Fibroblast of lung (primary cell): Measurements from ENCODE around the gene AADAT. TPM values are rescaled to one million over a fixed set of nuclear protein-coding genes. Genes with fewer than 3 reads are reported as not detected.

Source experiments
- DNase-seq, 2 donors: peaks; one replicate each; pipeline versions ENCODE4 v3.0.0 to v3.0.0-alpha.2; 2010; ENCODE audit warnings: low read depth in 2 of 2
- H2AFZ ChIP-seq: 2 replicates; pipeline ENCODE4 v1.5.1; 2012; ENCODE audit warnings: low read length, control low read depth, inconsistent platforms
- H3K27ac ChIP-seq: 2 replicates; pipeline ENCODE4 v1.5.1; 2011; ENCODE audit warnings: low read length, control low read depth; ENCODE audit not compliant: insufficient read depth
- H3K27me3 ChIP-seq: 2 replicates; pipeline ENCODE4 v1.5.1; 2011; ENCODE audit warnings: mild to moderate bottlenecking, low read length; ENCODE audit not compliant: control insufficient read depth, insufficient read depth
- H3K36me3 ChIP-seq: 2 replicates; pipeline ENCODE4 v1.5.1; 2011; ENCODE audit warnings: low read length; ENCODE audit not compliant: control insufficient read depth, insufficient read depth
- H3K4me1 ChIP-seq: 2 replicates; pipeline ENCODE4 v1.5.1; 2011; ENCODE audit warnings: low read length; ENCODE audit not compliant: control insufficient read depth, insufficient read depth; ENCODE audit errors: extremely low read depth
- H3K4me2 ChIP-seq: 2 replicates; pipeline ENCODE4 v1.5.1; 2011; ENCODE audit warnings: low read length, control low read depth; ENCODE audit not compliant: insufficient read depth; ENCODE audit errors: extremely low read depth
- H3K4me3 ChIP-seq, 4 experiments: fragments of 200-600 bp in 1 of 4; sonication (generic) in 1 of 4; replicated peaks in 1 of 4; 2 replicates each; pipeline ENCODE4 v1.5.1; 2011 to 2016; ENCODE audit warnings: low read length in 4 of 4, low read depth in 3 of 4, mild to moderate bottlenecking in 3 of 4, control low read depth in 2 of 4, inconsistent platforms in 1 of 4, mixed read lengths in 1 of 4; ENCODE audit not compliant: insufficient read depth in 1 of 4; ENCODE audit errors: control extremely low read depth in 1 of 4
- H3K79me2 ChIP-seq: 2 replicates; pipeline ENCODE4 v1.5.1; 2012; ENCODE audit warnings: mild to moderate bottlenecking, low read length, inconsistent platforms; ENCODE audit not compliant: control insufficient read depth, insufficient read depth
- H3K9ac ChIP-seq: 2 replicates; pipeline ENCODE4 v1.5.1; 2011; ENCODE audit warnings: mild to moderate bottlenecking, low read length, control low read depth; ENCODE audit not compliant: insufficient read depth
- H3K9me3 ChIP-seq: 2 replicates; pipeline ENCODE4 v1.5.1; 2012; ENCODE audit warnings: low read depth, low read length; ENCODE audit not compliant: control insufficient read depth, insufficient read depth
- H4K20me1 ChIP-seq: 2 replicates; pipeline ENCODE4 v1.5.1; 2011; ENCODE audit warnings: low read length; ENCODE audit not compliant: control insufficient read depth, insufficient read depth; ENCODE audit errors: extremely low read depth
- EZH2 ChIP-seq: IDR thresholded peaks from 2 replicates; pipeline ENCODE4 v1.5.1; 2012; ENCODE audit warnings: low read length, control low read depth, mild to moderate bottlenecking; ENCODE audit errors: missing control alignments
- polyA plus RNA-seq, 2 donors: library from polyadenylated mRNA; depleted of rRNA in 1 of 2; stranded (reverse) in 1 of 2; unstranded in 1 of 2; fragments of >200 nt; gene quantifications; 2 replicates each; pipeline ENCODE4 v1.2.1, GENCODE V29; 2011 to 2012; ENCODE audit warnings: missing spikeins in 1 of 2
- total RNA-seq: library from RNA; depleted of rRNA; stranded (reverse); fragments of >200 nt; gene quantifications from 2 replicates; pipeline ENCODE4 v1.2.1, GENCODE V29; 2014
- TF ChIP-seq, protein P1 (sequence below), 2 donors: IDR thresholded peaks in 1 of 2; conservative IDR thresholded peaks in 1 of 2; 1 replicate in 1 of 2; 2 replicates in 1 of 2; pipeline ENCODE4 v1.5.1; 2011 to 2012; ENCODE audit warnings: low read length in 2 of 2, control low read depth in 1 of 2, inconsistent platforms in 1 of 2, low read depth in 1 of 2, mild to moderate bottlenecking in 1 of 2

Gene AADAT
- total and polyA plus RNA-seq, 2 donors (not counting 1 experiment from before 2014, with no cell fraction given) = 3.5 to 7.6 TPM

DNA sequence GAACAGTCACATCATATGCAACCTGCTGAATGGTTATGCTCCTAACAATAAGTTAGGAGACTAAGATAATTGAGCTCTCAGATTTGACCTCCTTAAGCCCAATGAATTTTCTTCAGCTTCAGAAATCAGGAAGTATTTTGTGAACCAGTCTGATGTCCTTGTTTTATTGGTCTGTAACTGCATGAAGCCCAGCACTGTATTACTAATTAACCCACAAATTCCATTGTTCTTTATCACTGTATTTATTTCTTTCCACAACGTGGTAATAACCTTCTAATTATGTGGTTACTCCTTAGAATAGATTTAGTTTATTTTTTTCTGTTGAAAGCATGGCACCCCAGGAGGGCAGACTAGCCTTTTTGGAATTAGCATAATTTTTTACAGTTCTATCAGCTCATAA, 59.6 kb downstream of the AADAT start:
- Histone ChIP-seq H3K4me2 (no peak overlapping the region), H3K79me2 (no peaks in the 10 kb centered on the region), H3K4me1 (no peaks in the 10 kb centered on the region), H3K27me3 (peaks cover 5% of the 10 kb centered on the region), H3K9ac (no peak overlapping the region), H3K27ac (no peak overlapping the region), H2AFZ (no peak overlapping the region), H4K20me1 (no peaks in the 10 kb centered on the region), H3K4me3 (no peak overlapping the region), H3K9me3 (no peaks in the 10 kb centered on the region), H3K36me3 (no peaks in the 10 kb centered on the region)
- DNase-seq = peak in 1 of 2 donors; percentile 22
- TF ChIP-seq EZH2 = no peak
- TF ChIP-seq, protein P1, sequence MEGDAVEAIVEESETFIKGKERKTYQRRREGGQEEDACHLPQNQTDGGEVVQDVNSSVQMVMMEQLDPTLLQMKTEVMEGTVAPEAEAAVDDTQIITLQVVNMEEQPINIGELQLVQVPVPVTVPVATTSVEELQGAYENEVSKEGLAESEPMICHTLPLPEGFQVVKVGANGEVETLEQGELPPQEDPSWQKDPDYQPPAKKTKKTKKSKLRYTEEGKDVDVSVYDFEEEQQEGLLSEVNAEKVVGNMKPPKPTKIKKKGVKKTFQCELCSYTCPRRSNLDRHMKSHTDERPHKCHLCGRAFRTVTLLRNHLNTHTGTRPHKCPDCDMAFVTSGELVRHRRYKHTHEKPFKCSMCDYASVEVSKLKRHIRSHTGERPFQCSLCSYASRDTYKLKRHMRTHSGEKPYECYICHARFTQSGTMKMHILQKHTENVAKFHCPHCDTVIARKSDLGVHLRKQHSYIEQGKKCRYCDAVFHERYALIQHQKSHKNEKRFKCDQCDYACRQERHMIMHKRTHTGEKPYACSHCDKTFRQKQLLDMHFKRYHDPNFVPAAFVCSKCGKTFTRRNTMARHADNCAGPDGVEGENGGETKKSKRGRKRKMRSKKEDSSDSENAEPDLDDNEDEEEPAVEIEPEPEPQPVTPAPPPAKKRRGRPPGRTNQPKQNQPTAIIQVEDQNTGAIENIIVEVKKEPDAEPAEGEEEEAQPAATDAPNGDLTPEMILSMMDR (conservative IDR thresholded peaks at IDR 0.05 in 1 of 2, IDR thresholded peaks at IDR 0.05 in 1 of 2; ENCODE audit: low read depth in 1 of 2, low read length in 2 of 2) = no peak

DNA sequence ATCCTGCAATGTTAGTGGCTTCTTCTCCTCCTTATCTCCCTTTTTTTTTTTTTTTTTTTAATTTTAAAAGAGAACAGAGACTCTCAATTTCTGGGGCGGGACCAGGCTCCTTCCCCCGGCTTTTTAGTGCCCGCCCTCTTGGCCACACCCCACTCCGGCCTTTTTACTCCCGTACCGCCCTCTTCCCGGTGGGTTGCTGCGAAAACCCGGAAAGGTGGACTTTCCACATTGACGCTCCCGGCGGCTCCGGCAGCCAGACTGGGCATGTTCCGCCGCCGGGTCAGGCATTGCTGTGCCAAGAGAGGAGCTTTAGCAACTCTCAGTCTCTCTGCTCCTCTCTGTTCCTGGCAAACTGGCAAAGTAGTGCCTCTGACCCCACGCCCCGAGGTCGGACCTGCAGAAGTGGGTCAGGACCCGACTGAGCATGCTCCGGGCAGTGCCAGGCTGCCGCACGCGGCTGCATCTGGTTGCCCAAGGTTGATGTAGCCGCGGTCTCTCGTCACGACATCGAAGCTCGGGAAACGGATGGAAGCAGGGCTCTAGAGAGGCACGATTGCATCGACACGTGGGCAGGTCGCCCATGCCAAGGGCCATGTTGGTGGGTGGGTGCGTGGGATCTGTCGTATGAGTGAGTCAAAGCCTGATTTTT, 62.5 kb downstream of the AADAT start:
- TF ChIP-seq EZH2 = no peak
- Histone ChIP-seq H3K27me3 (peaks cover 12% of the 10 kb centered on the region), H3K36me3 (no peaks in the 10 kb centered on the region), H3K79me2 (no peaks in the 10 kb centered on the region), H3K4me2 (peak overlapping the region; percentile 93), H4K20me1 (no peaks in the 10 kb centered on the region), H3K4me1 (no peaks in the 10 kb centered on the region), H3K4me3 (peak overlapping the region; percentile 31 to 89 (median 83)), H3K27ac (no peak overlapping the region), H3K9ac (no peak overlapping the region), H3K9me3 (no peaks in the 10 kb centered on the region), H2AFZ (peak overlapping the region; percentile 88)
- peak; percentile 98 to 99 for DNase-seq

DNA sequence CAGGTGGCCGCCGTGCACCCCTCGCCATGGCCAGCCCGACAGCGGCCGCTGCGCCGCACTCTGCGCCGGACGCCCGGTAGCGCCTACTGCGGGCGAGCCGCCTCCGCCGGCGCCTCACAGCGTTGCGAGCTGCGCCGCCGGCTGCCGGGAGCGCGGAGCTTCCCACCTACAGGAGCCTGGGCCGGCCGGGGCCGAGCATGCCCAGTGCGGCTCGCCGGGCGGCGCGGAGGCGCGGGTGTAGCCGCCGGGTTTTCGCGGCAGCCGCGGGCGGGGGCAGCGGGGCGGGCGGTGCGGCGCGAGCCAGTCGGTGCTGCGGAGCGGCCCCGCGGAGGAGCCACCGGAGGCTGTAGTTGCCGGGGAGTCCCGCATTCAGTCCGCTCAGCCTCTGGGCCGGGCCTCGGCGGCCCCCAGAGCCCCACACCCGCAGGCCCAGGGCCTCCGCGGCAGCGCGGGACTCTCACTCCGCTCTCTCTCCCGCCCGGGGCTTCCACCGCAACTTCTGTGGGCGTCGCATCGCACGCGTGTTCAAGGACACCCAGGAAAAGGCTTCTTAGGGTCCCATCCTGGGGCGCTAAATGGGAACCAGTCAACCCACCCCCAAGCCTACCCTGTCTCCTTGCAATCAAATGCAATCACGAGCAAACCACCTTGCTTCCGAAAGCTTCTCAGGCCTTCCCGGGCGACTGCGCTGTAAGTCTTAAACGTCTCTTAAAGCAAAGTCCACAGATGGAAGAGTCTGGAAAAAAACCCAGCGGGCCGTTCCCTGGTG, 63.3 kb downstream of the AADAT start, which contains the start of gene MFAP3L:
MFAP3L (minus strand) TSS at position 143 of the 769 bp plus-strand sequence. CDS start 20,518 bp downstream, outside the sequence.
- TF ChIP-seq, protein P1 (conservative IDR thresholded peaks at IDR 0.05 in 1 of 2, IDR thresholded peaks at IDR 0.05 in 1 of 2; ENCODE audit: low read depth in 1 of 2, low read length in 2 of 2) = no peak
- no peaks in the 10 kb centered on the region for H3K36me3 ChIP-seq
- peak within 1 kb of the TSS; percentile 27 for H3K27ac ChIP-seq
- H3K27me3 ChIP-seq = peaks cover 12% of the 10 kb centered on the region
- peak within 1 kb of the TSS; percentile 95 for H2AFZ ChIP-seq
- no peaks in the 10 kb centered on the region for H4K20me1 ChIP-seq
- peak; percentile 86 to 92 for DNase-seq
- H3K4me1 ChIP-seq = no peaks in the 10 kb centered on the region
- H3K4me2 ChIP-seq = peak within 1 kb of the TSS; percentile 93
- H3K79me2 ChIP-seq = no peaks in the 10 kb centered on the region
- H3K9me3 ChIP-seq = no peaks in the 10 kb centered on the region
- peak within 1 kb of the TSS; percentile 73 to 89 (median 83) for H3K4me3 ChIP-seq
- peak within 1 kb of the TSS; percentile 55 for H3K9ac ChIP-seq
